Ishikawa (cell line): ENCODE measurements around the gene EHF.

Experiments
- CEBPB ChIP-seq: IDR thresholded peaks from 2 replicates; pipeline ENCODE4 v1.6.1; 2012
- CREB1 ChIP-seq: IDR thresholded peaks from 2 replicates; pipeline ENCODE4 v1.6.1; 2012; ENCODE audit warnings: low read depth
- EGR1 ChIP-seq: IDR thresholded peaks from 2 replicates; pipeline ENCODE4 v1.6.1; 2012
- EP300 ChIP-seq: IDR thresholded peaks from 2 replicates; pipeline ENCODE4 v1.6.1; 2012; ENCODE audit warnings: borderline replicate concordance
- FOXM1 ChIP-seq: IDR thresholded peaks from 2 replicates; pipeline ENCODE4 v1.6.1; 2012; ENCODE audit warnings: low read depth, borderline replicate concordance
- NFIC ChIP-seq: IDR thresholded peaks from 2 replicates; pipeline ENCODE4 v1.6.1; 2012
- RAD21 ChIP-seq: IDR thresholded peaks from 2 replicates; pipeline ENCODE4 v1.6.1; 2012; ENCODE audit warnings: low read depth
- TAF1 ChIP-seq: IDR thresholded peaks from 2 replicates; pipeline ENCODE4 v1.6.1; 2012; ENCODE audit warnings: low read depth, mild to moderate bottlenecking
- TCF12 ChIP-seq: IDR thresholded peaks from 2 replicates; pipeline ENCODE4 v1.6.1; 2012; ENCODE audit warnings: low read depth
- TEAD4 ChIP-seq: IDR thresholded peaks from 2 replicates; pipeline ENCODE4 v1.6.1; 2012
- YY1 ChIP-seq: IDR thresholded peaks from 2 replicates; pipeline ENCODE4 v1.6.1; 2012; ENCODE audit warnings: low read depth
- ZBTB7A ChIP-seq: IDR thresholded peaks from 2 replicates; pipeline ENCODE4 v1.6.1; 2012; ENCODE audit warnings: low read depth
- TF ChIP-seq, protein P1 (sequence below): IDR thresholded peaks from 2 replicates; pipeline ENCODE4 v1.6.1; 2012
- TF ChIP-seq, protein P2 (sequence below): IDR thresholded peaks from 2 replicates; pipeline ENCODE4 v1.6.1; 2012
- TF ChIP-seq, protein P3 (sequence below): IDR thresholded peaks from 2 replicates; pipeline ENCODE4 v1.6.1; 2012; ENCODE audit warnings: low read depth, mild to moderate bottlenecking

The EHF gene

DNA sequence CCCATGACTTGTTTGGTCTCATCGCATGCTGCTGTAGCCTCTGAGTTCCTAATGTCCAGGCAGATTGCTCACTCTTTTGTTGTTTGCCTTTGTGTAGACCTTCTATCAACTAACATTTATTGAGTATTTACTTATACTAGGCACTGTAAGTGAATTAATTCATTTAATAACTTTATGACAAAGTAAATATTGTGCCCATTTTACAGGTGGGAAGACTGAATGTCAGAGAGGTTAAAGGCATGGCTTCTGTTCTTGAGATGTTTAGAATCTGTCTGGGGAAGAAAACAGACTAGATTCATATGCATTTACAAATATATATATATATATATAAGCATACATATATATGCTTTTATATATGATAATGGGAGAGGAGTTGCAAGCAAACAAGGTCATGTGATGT lies 27.1 kb downstream of the EHF start:
- no peak for TF ChIP-seq TCF12
- TF ChIP-seq EGR1, result no peak
- TF ChIP-seq YY1, result no peak
- TF ChIP-seq, protein P1, sequence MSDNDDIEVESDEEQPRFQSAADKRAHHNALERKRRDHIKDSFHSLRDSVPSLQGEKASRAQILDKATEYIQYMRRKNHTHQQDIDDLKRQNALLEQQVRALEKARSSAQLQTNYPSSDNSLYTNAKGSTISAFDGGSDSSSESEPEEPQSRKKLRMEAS, result no peak
- TF ChIP-seq EP300, result no peak
- TF ChIP-seq, protein P2, sequence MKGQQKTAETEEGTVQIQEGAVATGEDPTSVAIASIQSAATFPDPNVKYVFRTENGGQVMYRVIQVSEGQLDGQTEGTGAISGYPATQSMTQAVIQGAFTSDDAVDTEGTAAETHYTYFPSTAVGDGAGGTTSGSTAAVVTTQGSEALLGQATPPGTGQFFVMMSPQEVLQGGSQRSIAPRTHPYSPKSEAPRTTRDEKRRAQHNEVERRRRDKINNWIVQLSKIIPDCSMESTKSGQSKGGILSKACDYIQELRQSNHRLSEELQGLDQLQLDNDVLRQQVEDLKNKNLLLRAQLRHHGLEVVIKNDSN, result no peak
- no peak for TF ChIP-seq FOXM1
- TF ChIP-seq TEAD4, result no peak
- no peak for TF ChIP-seq CEBPB
- TF ChIP-seq CREB1, result no peak
- TF ChIP-seq, protein P3, sequence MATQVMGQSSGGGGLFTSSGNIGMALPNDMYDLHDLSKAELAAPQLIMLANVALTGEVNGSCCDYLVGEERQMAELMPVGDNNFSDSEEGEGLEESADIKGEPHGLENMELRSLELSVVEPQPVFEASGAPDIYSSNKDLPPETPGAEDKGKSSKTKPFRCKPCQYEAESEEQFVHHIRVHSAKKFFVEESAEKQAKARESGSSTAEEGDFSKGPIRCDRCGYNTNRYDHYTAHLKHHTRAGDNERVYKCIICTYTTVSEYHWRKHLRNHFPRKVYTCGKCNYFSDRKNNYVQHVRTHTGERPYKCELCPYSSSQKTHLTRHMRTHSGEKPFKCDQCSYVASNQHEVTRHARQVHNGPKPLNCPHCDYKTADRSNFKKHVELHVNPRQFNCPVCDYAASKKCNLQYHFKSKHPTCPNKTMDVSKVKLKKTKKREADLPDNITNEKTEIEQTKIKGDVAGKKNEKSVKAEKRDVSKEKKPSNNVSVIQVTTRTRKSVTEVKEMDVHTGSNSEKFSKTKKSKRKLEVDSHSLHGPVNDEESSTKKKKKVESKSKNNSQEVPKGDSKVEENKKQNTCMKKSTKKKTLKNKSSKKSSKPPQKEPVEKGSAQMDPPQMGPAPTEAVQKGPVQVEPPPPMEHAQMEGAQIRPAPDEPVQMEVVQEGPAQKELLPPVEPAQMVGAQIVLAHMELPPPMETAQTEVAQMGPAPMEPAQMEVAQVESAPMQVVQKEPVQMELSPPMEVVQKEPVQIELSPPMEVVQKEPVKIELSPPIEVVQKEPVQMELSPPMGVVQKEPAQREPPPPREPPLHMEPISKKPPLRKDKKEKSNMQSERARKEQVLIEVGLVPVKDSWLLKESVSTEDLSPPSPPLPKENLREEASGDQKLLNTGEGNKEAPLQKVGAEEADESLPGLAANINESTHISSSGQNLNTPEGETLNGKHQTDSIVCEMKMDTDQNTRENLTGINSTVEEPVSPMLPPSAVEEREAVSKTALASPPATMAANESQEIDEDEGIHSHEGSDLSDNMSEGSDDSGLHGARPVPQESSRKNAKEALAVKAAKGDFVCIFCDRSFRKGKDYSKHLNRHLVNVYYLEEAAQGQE, result no peak
- TF ChIP-seq ZBTB7A, result no peak
- no peak for TF ChIP-seq NFIC

DNA sequence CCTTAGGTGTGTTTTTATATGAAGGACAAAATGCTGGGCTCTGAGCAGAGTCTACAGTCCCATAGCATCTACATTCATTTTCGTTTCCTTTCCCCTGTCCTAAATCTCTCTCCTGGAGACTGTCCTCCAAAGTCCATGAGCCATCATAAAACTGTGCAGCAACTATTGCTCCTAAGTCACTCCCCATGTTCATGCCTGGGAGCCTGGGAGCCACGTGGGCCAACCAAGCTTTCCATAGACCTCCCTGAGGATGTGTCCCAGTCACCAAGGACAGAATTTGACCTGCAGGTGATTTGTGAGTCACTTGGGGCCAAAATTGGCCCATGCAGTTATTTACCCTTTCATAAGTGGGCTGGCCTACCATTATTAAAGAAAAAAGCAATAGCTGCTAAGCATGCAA lies 28.7 kb downstream of the EHF start:
- TF ChIP-seq YY1 (no peak), RAD21 (no peak), NFIC (no peak)

DNA sequence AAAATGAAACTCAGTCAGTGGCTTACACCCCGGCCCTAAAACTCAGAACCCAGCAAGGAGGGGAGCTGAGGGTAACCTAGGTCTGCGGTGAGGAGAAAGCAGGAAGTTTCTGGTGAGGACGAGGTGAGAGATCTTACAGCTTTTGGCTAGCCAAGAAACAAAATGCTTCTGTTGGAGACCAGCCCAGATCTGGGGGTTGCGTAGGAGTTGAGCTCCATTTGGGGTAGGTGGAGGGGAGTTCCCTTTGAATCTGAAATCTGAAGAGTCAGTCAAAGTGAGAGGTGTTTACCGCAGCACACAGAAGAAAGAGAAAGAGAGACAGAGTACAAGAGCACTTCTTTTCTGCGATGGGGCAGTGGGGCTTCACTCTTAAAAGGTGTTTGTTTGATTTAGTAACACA lies 29.6 kb downstream of the EHF start:
- TF ChIP-seq FOXM1, result no peak

DNA sequence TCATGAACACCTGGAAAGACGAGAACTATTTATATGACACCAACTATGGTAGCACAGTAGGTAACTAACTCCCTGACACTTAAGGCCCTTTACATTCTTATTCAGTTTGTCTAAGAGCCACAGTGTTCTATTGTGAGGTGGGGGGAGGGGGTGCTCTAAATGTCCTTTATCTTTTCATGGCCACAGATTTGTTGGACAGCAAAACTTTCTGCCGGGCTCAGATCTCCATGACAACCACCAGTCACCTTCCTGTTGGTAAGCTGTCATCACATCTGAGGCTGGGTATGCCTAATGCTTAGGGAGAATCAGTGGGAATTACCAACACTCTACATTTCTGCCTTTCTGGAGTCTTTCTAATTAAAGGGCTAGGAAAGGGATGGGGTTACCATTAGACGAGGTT lies 30.7 kb downstream of the EHF start:
- TF ChIP-seq RAD21 (no peak), FOXM1 (no peak), TEAD4 (no peak), TAF1 (no peak), ZBTB7A (no peak), YY1 (no peak)
- TF ChIP-seq, protein P3, result no peak

DNA sequence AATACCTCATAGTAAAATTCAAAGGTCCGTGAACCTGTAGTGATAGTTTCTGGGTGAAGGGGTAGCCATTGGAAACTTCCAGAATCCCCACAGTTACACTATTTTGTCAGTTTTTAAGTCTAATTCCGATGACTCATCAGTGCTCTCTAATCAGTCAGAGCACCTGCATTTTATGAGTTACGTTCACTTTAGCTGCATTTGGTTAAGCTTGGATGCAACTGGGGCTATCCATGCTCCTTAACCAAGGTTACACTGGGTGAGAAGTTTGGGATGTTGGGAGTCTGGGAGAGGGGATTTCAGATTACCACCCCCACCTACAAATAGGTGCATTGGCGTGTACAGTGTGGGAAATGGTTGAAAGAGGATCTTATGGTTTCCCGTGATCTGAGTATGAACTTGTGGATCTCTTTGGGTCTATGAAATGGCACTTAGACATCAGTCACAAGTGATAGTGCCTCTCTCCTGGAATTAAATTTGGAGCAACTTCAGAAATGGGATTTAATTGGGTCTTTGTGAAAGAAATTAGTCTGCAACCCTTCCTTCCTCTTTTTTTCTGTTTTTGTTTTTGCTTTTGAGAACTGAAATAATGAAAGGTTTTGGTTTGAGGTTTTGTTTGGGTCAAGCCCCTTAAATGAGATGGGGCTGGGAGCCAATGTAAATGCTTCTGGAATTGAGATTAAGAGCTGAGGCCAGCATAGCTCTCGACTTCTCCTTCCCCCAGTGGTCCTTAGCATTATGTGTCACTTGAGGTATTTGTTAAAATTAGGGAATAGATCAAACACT lies 31.5 kb downstream of the EHF start:
- TF ChIP-seq ZBTB7A, result no peak
- TF ChIP-seq TAF1, result no peak
- TF ChIP-seq EGR1, result no peak
- no peak for TF ChIP-seq FOXM1
- TF ChIP-seq EP300, result no peak
- no peak for TF ChIP-seq YY1
- TF ChIP-seq NFIC, result no peak
- TF ChIP-seq TEAD4, result no peak
- no peak for TF ChIP-seq TCF12
- TF ChIP-seq CREB1, result no peak
- no peak for TF ChIP-seq CEBPB
- TF ChIP-seq, protein P2, result no peak
- TF ChIP-seq, protein P3, result no peak

DNA sequence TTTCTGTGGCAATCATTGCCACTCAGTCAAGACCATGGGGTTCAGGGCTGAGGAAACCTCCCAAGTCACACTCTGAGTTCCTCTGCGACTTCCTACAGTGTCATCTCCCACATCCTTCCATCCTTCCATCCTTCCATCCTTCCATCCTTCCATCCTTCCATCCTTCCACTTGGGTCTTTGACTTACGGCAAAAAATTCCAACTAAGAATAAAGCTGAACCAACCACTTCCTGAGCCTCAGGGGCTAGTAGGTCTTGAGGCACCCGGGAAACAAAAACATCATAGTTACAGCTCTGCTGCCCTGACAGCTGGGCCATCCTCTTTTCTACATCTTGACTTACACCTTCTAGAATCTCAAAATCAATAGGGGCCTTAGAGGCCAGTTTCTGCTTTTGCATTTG lies 32.1 kb downstream of the EHF start:
- no peak for TF ChIP-seq ZBTB7A
- TF ChIP-seq RAD21, result no peak
- TF ChIP-seq EGR1, result no peak
- no peak for TF ChIP-seq TCF12
- no peak for TF ChIP-seq CEBPB
- TF ChIP-seq EP300, result no peak
- no peak for TF ChIP-seq TEAD4
